Ovary (tissue), 3 donors: ENCODE data around the gene CRYBB2.

Experiments used
- CTCF ChIP-seq, 3 donors: fragments of 450-650 bp in 2 of 3; fragments of 200-600 bp in 1 of 3; IDR thresholded peaks; one replicate each; pipeline versions ENCODE4 v1.5.1 to v1.8.0; 2016 to 2022; ENCODE audit warnings: antibody characterized with exemption in 3 of 3, mild to moderate bottlenecking in 1 of 3
- POLR2A ChIP-seq: fragments of 450-650 bp; IDR thresholded peaks from one replicate; pipeline ENCODE4 v1.6.1; 2017; ENCODE audit warnings: antibody characterized with exemption, mild to moderate bottlenecking, moderate library complexity
- donor health status: DM: no; HTN: no; CAD: no.

- TF ChIP-seq POLR2A (no peak), CTCF (IDR thresholded peaks at IDR 0.05) (no peak)
These were observed 44.5 kb upstream of the CRYBB2 start for GRCh38 chr22:25174888-25175411.
